ENCODE data around the gene PALD1.

DNA sequence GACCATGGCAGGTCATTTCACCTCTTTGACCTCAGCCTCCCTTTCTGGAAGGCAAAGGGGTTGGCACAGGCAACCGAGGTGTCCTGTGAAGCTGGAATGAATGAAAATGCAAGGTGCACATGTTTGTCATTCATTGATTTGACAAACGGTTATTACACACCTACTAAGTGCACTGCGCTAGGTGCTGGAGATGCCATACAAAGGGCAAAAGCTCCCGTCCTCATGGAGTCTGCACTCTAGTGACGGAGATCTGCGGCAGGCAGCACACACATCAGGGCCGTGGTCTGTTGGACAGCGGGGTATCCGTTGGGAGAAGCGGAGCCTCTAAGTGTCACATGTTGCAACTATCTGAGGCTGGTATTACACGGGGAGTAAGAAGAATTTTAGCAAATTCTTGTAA lies 79.7 kb downstream of the PALD1 start:
- TF ChIP-seq CTCF (IDR thresholded peaks at IDR 0.05) (no peak), POLR2A (IDR thresholded peaks at IDR 0.05) (no peak)

Measured in lower leg skin (tissue), 3 donors.